GM06990 (cell line): ENCODE data around the gene MTMR3.

Source experiments
- DNase-seq: peaks from one replicate; pipeline ENCODE4 v3.0.0-alpha.2; 2011; ENCODE audit not compliant: insufficient read length; ENCODE audit errors: extremely low read depth
- H3K27me3 ChIP-seq: replicated peaks from 2 replicates; pipeline ENCODE4 v1.6.0; 2011; ENCODE audit warnings: low read length; ENCODE audit not compliant: control insufficient read depth, insufficient read depth
- H3K36me3 ChIP-seq: 2 replicates; pipeline ENCODE4 v1.5.1; 2011; ENCODE audit warnings: low read length; ENCODE audit not compliant: control insufficient read depth, insufficient read depth
- H3K4me3 ChIP-seq: replicated peaks from 2 replicates; pipeline ENCODE4 v1.5.1; 2011; ENCODE audit warnings: low read depth, mild to moderate bottlenecking, control low read depth, low read length
- CTCF ChIP-seq: IDR thresholded peaks from 2 replicates; pipeline ENCODE4 v1.5.1; 2011; ENCODE audit warnings: low read length, control low read depth, mild to moderate bottlenecking, inconsistent platforms; ENCODE audit not compliant: insufficient read depth, poor library complexity, severe bottlenecking

MTMR3 gene

DNA sequence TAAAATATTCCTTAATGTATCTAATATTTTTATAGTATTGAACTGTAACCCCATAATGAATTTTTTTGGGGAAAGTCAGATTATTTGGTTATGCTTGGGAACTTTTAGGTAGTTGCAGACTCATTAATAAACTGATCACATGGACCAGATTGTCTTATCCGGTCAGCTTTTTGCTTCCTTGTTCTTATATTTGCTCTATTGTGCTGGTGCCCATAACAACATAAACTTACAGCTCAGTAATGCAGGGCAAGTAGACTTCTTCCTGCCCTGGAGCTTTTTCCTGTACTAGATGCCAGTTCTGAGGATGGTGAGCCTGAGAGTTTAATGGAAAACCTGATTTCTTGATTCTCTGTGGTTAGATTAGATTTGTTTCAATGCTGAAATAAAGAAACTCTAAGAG lies 53.2 kb downstream of the MTMR3 start:
- no peak for TF ChIP-seq CTCF
- no peak for DNase-seq
- Histone ChIP-seq H3K4me3 (no peak overlapping the region), H3K36me3 (no peaks in the 10 kb centered on the region), H3K27me3 (no peaks in the 10 kb centered on the region)

GRCh38 chr22:29937940-29938693 lies 55.1 kb downstream of the MTMR3 start:
- peak; percentile 79 for DNase-seq
- TF ChIP-seq CTCF, result no peak
- no peaks in the 10 kb centered on the region for H3K36me3 ChIP-seq
- no peaks in the 10 kb centered on the region for H3K27me3 ChIP-seq
- H3K4me3 ChIP-seq, result peak overlapping the region; percentile 18

- no peak for DNase-seq
- H3K27me3 ChIP-seq, result no peaks in the 10 kb centered on the region
- no peak for TF ChIP-seq CTCF
- no peak overlapping the region for H3K4me3 ChIP-seq
- no peaks in the 10 kb centered on the region for H3K36me3 ChIP-seq
Measured at GRCh38 chr22:29940526-29940925, 57.6 kb downstream of the MTMR3 start.

DNA sequence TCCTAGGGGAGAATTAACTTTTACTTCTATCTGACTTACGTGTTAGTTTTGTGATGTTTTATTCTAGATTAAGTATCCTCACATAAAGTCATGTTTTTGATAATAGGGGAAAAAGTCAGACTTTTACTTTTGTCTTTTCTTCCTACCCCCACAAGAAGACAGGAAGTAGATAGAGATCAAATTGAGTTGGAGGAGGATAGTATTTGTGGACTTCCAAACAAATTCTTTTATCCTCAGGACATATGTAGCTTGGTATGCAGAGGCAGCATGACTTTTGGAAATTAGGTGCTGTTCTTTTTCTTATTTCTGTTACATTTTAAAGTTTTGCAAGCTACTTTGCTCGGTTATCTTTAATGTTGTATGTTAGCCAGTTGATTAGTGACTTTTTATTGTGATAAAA lies 61.4 kb downstream of the MTMR3 start:
- DNase-seq, result no peak
- Histone ChIP-seq H3K27me3 (no peaks in the 10 kb centered on the region), H3K36me3 (no peaks in the 10 kb centered on the region), H3K4me3 (no peak overlapping the region)
- no peak for TF ChIP-seq CTCF

- no peak for DNase-seq
Measured at GRCh38 chr22:29945435-29945834, 62.5 kb downstream of the MTMR3 start.

More at GRCh38 chr22:29945435-29945834, 62.5 kb downstream of the MTMR3 start:
- Histone ChIP-seq H3K36me3 (no peaks in the 10 kb centered on the region), H3K27me3 (no peaks in the 10 kb centered on the region), H3K4me3 (no peak overlapping the region)
- no peak for TF ChIP-seq CTCF
